Activated CD4-positive, alpha-beta T cell treated with anti-CD3 and anti-CD28 coated beads, Interleukin-2, amount 10 ng/mL, durations not matched to agents 7 days and 5 days (primary cell): ENCODE measurements around the gene BTBD17. TPM values are rescaled to one million over a fixed set of nuclear protein-coding genes. Genes with fewer than 3 reads are reported as not detected.

ENCODE experiments used
- CTCF ChIA-PET: fragments of 350-600 bp; sonication (Branson Sonifier 250); formaldehyde crosslinking; loops from one replicate; lab custom pipeline; 2021; ENCODE audit warnings: antibody characterized with exemption; lab: Charles Lee
- POLR2A ChIA-PET: fragments of 350-600 bp; sonication (Branson Sonifier 250); formaldehyde crosslinking; loops from one replicate; lab custom pipeline; 2021; ENCODE audit warnings: antibody characterized with exemption; lab: Charles Lee
- DNase-seq: peaks from one replicate; pipeline ENCODE4 v3.0.0-alpha.2; 2020
- H3K27ac Mint-ChIP-seq: one replicate; pipeline ENCODE4 v1.8.0; 2021; ENCODE audit warnings: mild to moderate bottlenecking, moderate library complexity, mixed read lengths
- H3K27me3 Mint-ChIP-seq: one replicate; pipeline ENCODE4 v1.8.0; 2021; ENCODE audit warnings: mixed read lengths
- H3K36me3 Mint-ChIP-seq: one replicate; pipeline ENCODE4 v1.8.0; 2021; ENCODE audit warnings: low read depth, mixed read lengths
- H3K4me1 Mint-ChIP-seq: one replicate; pipeline ENCODE4 v1.8.0; 2021; ENCODE audit warnings: mixed read lengths
- H3K4me3 Mint-ChIP-seq: one replicate; pipeline ENCODE4 v1.8.0; 2021; ENCODE audit warnings: mild to moderate bottlenecking, moderate library complexity, mixed read lengths
- H3K9me3 Mint-ChIP-seq: one replicate; pipeline ENCODE4 v1.8.0; 2021; ENCODE audit warnings: mixed read lengths
- total RNA-seq, 2 experiments: library from RNA; stranded (reverse); gene quantifications; one replicate each; pipeline ENCODE4 v1.2.3, GENCODE V29; 2021

Gene BTBD17
- total RNA-seq, 2 experiments from 2014 or later = not detected

DNA sequence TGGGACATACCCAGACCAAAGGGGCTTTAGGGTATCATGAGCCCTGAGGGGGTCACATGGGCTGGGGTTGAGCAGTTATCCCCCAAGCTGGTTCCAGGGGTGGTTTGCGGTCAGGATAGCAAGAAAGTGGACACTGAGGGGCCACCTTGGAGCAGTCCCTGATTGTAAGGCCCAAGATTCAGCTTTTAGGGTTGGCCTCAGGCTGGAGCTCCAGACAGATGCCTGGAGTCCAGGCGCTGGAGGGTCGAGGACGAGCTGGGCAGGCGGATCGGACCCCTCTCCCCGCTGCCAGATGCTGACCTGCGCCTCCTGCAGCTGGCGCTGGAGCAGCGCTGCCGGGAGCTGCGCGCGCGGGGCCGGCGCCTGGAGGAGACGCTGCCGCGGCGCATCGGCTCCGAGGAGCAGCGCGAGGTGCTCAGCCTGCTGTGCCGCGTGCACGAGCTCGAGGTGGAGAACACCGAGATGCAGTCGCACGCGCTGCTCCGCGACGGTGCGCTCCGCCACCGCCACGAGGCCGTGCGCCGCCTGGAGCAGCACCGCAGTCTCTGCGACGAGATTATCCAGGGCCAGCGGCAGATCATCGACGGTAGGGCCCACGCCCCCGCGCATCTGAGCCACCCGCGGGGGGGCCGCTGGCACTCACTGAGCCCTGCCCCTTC is 10.0 kb downstream of the BTBD17 start:
- no peak overlapping the region for H3K4me3 Mint-ChIP-seq
- no peaks in the 10 kb centered on the region for H3K36me3 Mint-ChIP-seq
- ChIA-PET POLR2A (interaction anchor here (0.7 kb wide), 2 partner anchors 11 to 34 kb away, joined by 3 read pairs; no protein-coding TSS in a partner anchor), CTCF (interaction anchor here (0.6 to 2.4 kb wide), 7 partner anchors 10 to 133 kb away, joined by 3 to 5 read pairs (median 3); partner anchors contain the start of gene BTBD17)
- no peaks in the 10 kb centered on the region for H3K4me1 Mint-ChIP-seq
- H3K27ac Mint-ChIP-seq = no peak overlapping the region
- H3K27me3 Mint-ChIP-seq = peaks cover 58% of the 10 kb centered on the region
- no peaks in the 10 kb centered on the region for H3K9me3 Mint-ChIP-seq
- DNase-seq = peak; percentile 15

- DNase-seq = no peak
- Mint-ChIP-seq H3K9me3 (no peaks in the 10 kb centered on the region), H3K4me1 (no peaks in the 10 kb centered on the region), H3K27ac (no peak overlapping the region), H3K36me3 (no peaks in the 10 kb centered on the region), H3K4me3 (no peak overlapping the region), H3K27me3 (peaks cover 48% of the 10 kb centered on the region)
- POLR2A ChIA-PET = no interaction called here
- CTCF ChIA-PET = interaction anchor here (0.7 to 1.6 kb wide), 4 partner anchors 12 to 791 kb away, joined by 3 to 6 read pairs (median 3); partner anchors contain the start of genes BTBD17 and RPL38
These were observed 11.2 kb downstream of the BTBD17 start for GRCh38 chr17:74350486-74350885.

GRCh38 chr17:74349120-74349519 is 12.5 kb downstream of the BTBD17 start:
- CTCF ChIA-PET = interaction anchor here (1.6 kb wide), 1 partner anchor 13 kb away, joined by 6 read pairs; the partner anchor contains the start of gene BTBD17
- POLR2A ChIA-PET = no interaction called here
- H3K27me3 Mint-ChIP-seq = peaks cover 41% of the 10 kb centered on the region
- H3K9me3 Mint-ChIP-seq = no peaks in the 10 kb centered on the region
- no peaks in the 10 kb centered on the region for H3K4me1 Mint-ChIP-seq
- no peak overlapping the region for H3K4me3 Mint-ChIP-seq
- DNase-seq = no peak
- no peak overlapping the region for H3K27ac Mint-ChIP-seq
- H3K36me3 Mint-ChIP-seq = no peaks in the 10 kb centered on the region

GRCh38 chr17:74347646-74348045 is 14.0 kb downstream of the BTBD17 start:
- no peak for DNase-seq
- Mint-ChIP-seq H3K27me3 (peaks cover 26% of the 10 kb centered on the region), H3K27ac (no peak overlapping the region), H3K9me3 (no peaks in the 10 kb centered on the region), H3K4me3 (no peak overlapping the region), H3K4me1 (no peaks in the 10 kb centered on the region), H3K36me3 (no peaks in the 10 kb centered on the region)
- POLR2A ChIA-PET = interaction anchor here (0.6 kb wide), 1 partner anchor 15 kb away, joined by 3 read pairs; no protein-coding TSS in a partner anchor
- CTCF ChIA-PET = interaction anchor here (0.8 kb wide), 1 partner anchor 32 kb away, joined by 3 read pairs; no protein-coding TSS in a partner anchor

- H3K27ac Mint-ChIP-seq = no peak overlapping the region
- CTCF ChIA-PET = interaction anchor here (0.9 to 1.4 kb wide), 3 partner anchors 13 to 23 kb away, joined by 3 to 4 read pairs (median 3); no protein-coding TSS in a partner anchor
- POLR2A ChIA-PET = no interaction called here
- H3K36me3 Mint-ChIP-seq = no peaks in the 10 kb centered on the region
- peaks cover 13% of the 10 kb centered on the region for H3K27me3 Mint-ChIP-seq
- H3K9me3 Mint-ChIP-seq = no peaks in the 10 kb centered on the region
- no peak overlapping the region for H3K4me3 Mint-ChIP-seq
- no peak for DNase-seq
- no peaks in the 10 kb centered on the region for H3K4me1 Mint-ChIP-seq
These were observed 16.0 kb downstream of the BTBD17 start for GRCh38 chr17:74345433-74346241.

GRCh38 chr17:74344658-74345057 is 17.0 kb downstream of the BTBD17 start:
- no peak overlapping the region for H3K27ac Mint-ChIP-seq
- POLR2A ChIA-PET = no interaction called here
- peaks cover 6% of the 10 kb centered on the region for H3K27me3 Mint-ChIP-seq
- CTCF ChIA-PET = interaction anchor here (0.6 kb wide), 1 partner anchor 76 kb away, joined by 3 read pairs; no protein-coding TSS in a partner anchor
- H3K36me3 Mint-ChIP-seq = no peaks in the 10 kb centered on the region
- DNase-seq = no peak
- no peak overlapping the region for H3K4me3 Mint-ChIP-seq
- no peaks in the 10 kb centered on the region for H3K9me3 Mint-ChIP-seq
- H3K4me1 Mint-ChIP-seq = no peaks in the 10 kb centered on the region

- no peak overlapping the region for H3K27ac Mint-ChIP-seq
- H3K36me3 Mint-ChIP-seq = no peaks in the 10 kb centered on the region
- no peaks in the 10 kb centered on the region for H3K9me3 Mint-ChIP-seq
- POLR2A ChIA-PET = no interaction called here
- H3K4me3 Mint-ChIP-seq = no peak overlapping the region
- CTCF ChIA-PET = no interaction called here
- H3K27me3 Mint-ChIP-seq = peaks cover 3% of the 10 kb centered on the region
- H3K4me1 Mint-ChIP-seq = no peaks in the 10 kb centered on the region
- no peak for DNase-seq
These were observed 18.0 kb downstream of the BTBD17 start for GRCh38 chr17:74343526-74344284.

- Mint-ChIP-seq H3K27ac (peak overlapping the region; percentile 25), H3K36me3 (no peaks in the 10 kb centered on the region), H3K4me3 (no peak overlapping the region), H3K9me3 (no peaks in the 10 kb centered on the region), H3K27me3 (no peaks in the 10 kb centered on the region), H3K4me1 (no peaks in the 10 kb centered on the region)
- CTCF ChIA-PET = no interaction called here
- POLR2A ChIA-PET = no interaction called here
- DNase-seq = no peak
These were observed 18.5 kb downstream of the BTBD17 start for GRCh38 chr17:74343121-74343520.

DNA sequence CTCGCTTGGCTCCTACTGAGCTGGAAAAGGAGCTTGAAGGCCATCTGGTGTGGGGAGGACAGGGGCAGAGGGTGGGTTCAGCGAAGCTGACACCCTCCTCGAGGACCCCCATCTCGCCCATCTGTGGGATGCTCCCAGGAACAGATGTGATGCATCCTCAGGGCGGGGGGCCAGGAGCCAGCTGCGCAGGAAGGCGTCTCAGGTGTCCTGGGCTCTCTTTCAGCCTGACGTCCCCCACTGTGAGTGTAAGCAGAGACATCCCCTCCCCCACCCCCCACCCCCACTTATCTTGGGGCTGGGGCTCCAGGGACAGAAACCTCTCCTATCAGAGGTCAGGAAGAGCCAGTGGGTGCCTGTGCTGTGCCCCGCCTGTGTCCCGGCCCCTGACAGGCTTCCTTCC is 19.4 kb downstream of the BTBD17 start:
- H3K27ac Mint-ChIP-seq = no peak overlapping the region
- H3K4me1 Mint-ChIP-seq = no peaks in the 10 kb centered on the region
- H3K36me3 Mint-ChIP-seq = no peaks in the 10 kb centered on the region
- ChIA-PET CTCF (no interaction called here), POLR2A (no interaction called here)
- H3K27me3 Mint-ChIP-seq = no peaks in the 10 kb centered on the region
- no peaks in the 10 kb centered on the region for H3K9me3 Mint-ChIP-seq
- no peak overlapping the region for H3K4me3 Mint-ChIP-seq
- DNase-seq = no peak

DNA sequence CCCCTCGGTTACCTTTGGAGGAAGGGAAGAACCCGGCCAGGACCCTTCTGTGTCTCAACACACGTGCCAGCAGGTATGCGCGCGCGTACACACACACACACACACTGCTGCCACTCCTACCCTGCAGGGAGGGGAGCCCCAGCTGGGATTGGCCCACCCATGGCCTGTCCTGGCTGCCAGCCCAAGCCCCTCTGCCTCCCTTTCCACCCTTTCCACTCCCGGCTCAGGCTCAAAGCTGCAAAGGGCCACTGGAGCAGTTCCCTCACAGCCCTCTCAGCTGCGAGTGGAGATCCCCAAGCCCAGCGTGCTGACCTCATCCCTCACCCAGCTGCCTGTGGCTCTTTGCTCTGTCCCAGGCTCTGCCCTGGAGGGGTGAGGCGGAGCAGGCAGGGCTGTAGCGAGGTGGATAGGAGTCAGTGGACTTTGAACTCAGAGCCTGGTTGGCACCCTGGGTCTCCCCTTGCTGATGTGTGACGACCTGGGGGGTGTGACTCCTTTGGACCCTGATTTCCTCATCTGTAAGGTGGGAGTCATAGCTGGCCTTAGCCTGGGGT is 21.1 kb downstream of the BTBD17 start:
- H3K36me3 Mint-ChIP-seq = no peaks in the 10 kb centered on the region
- H3K27ac Mint-ChIP-seq = no peak overlapping the region
- CTCF ChIA-PET = no interaction called here
- POLR2A ChIA-PET = interaction anchor here (0.6 kb wide), 2 partner anchors 11 to 167 kb away, joined by 3 read pairs; no protein-coding TSS in a partner anchor
- H3K27me3 Mint-ChIP-seq = peaks cover 4% of the 10 kb centered on the region
- no peaks in the 10 kb centered on the region for H3K9me3 Mint-ChIP-seq
- H3K4me3 Mint-ChIP-seq = no peak overlapping the region
- H3K4me1 Mint-ChIP-seq = no peaks in the 10 kb centered on the region
- no peak for DNase-seq

DNA sequence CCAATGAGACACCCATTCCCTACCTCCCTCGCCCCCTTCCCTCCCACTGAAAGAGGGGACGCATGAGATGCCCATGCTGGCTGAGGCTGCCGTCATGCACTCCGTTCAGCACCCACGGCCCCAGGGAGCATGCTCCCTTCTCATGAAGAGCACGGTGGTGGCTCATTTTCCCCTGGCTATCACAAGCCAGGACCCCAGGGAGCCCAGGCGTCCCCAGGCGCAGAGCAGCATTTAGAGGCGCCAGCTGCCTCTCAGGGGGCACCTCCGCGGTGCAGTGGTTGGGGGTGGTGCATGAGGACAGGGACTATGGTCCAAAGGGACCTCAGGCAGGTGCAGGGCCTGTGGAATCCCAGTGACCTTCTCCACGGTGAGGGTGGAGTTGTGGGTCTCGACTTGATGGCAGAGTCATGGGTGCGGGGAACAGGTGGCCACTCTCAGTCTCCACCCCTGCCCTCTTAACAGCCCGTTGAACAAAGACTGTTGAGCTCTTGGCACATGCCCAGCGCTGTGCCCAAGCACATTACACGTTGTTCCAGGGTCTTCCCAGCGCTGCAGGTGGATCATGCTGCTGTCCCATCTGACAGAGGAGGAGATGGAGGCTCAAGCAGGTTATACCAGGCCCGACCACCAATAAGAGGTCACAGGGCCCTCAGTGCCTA is 22.0 kb downstream of the BTBD17 start:
- peaks cover 4% of the 10 kb centered on the region for H3K4me1 Mint-ChIP-seq
- no peak overlapping the region for H3K4me3 Mint-ChIP-seq
- peaks cover 4% of the 10 kb centered on the region for H3K27me3 Mint-ChIP-seq
- DNase-seq = no peak
- CTCF ChIA-PET = no interaction called here
- no peak overlapping the region for H3K27ac Mint-ChIP-seq
- POLR2A ChIA-PET = no interaction called here
- H3K9me3 Mint-ChIP-seq = no peaks in the 10 kb centered on the region
- H3K36me3 Mint-ChIP-seq = no peaks in the 10 kb centered on the region
